Measurements from ENCODE around the gene GPR39.

Gene GPR39

DNA sequence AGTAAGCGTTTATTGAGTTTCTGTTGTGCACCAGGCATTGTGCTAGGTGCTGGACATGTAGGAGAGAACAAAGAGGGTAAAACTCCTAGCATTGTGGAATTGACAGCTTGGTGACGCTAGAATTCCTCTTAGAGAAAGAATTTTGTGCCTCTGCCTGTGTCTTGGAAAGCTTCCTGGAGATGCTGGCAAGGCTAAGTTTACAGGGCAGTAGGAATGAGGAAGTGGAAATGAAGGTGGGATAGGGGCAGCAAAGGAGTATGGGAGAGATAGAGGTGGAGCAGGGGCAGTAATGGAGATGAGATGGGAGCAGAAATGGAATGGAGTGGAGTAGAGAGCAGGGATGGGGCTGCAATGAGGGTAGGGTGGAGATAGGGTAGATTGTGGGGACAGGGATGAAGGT, 29.8 kb downstream of the GPR39 start:
- no peaks in the 10 kb centered on the region for H3K9me3 Mint-ChIP-seq
- no peak for DNase-seq
- H3K4me1 Mint-ChIP-seq, result no peaks in the 10 kb centered on the region
- H3K36me3 Mint-ChIP-seq, result no peaks in the 10 kb centered on the region
- no peaks in the 10 kb centered on the region for H3K27me3 Mint-ChIP-seq
- H3K27ac Mint-ChIP-seq, result no peak overlapping the region
- no peak overlapping the region for H3K4me3 Mint-ChIP-seq
- CTCF ChIA-PET, result no interaction called here

DNA sequence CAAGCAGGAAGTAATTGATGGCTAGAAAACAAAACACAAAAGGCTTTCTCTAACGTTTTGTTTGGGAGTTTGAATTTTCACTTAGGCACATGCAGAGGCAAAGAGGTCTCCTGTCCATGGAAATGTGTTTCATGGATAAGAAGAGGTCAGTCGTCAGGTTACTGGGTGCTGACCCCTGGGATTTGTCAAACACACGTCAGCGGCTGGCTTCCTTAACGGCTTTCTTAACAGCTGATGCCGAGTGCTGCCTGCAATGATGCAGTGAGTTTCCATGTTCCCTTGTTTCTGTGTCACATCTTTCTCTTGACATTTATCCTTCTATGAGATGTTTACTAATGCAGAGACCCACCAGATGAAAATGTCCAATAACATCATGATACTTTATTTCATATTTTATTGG, 31.7 kb downstream of the GPR39 start:
- Mint-ChIP-seq H3K4me3 (no peak overlapping the region), H3K27me3 (no peaks in the 10 kb centered on the region), H3K9me3 (peaks cover 2% of the 10 kb centered on the region), H3K4me1 (no peaks in the 10 kb centered on the region), H3K27ac (no peak overlapping the region), H3K36me3 (no peaks in the 10 kb centered on the region)
- CTCF ChIA-PET, result no interaction called here
- DNase-seq, result no peak

DNA sequence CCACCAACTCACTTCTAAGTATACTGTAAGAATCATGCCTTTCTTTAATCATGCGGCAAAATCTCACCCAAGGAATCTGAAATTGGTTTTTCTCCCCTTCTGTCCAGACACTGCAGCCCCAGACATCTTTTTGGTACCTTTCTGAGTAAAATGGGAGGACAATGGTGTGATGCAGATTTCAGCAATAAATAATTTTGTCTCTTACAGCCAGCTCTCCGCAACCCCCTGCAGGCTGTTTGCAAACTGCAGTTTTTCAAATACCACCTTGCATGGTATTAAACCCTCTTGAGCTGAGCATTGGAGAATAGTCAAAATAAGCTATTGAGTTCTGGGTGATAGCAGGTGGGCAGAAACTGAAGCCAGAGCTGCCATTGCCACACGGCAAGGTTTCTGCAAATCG, 32.2 kb downstream of the GPR39 start:
- Mint-ChIP-seq H3K9me3 (peaks cover 2% of the 10 kb centered on the region), H3K4me1 (no peaks in the 10 kb centered on the region), H3K36me3 (no peaks in the 10 kb centered on the region), H3K27ac (no peak overlapping the region), H3K27me3 (no peaks in the 10 kb centered on the region), H3K4me3 (no peak overlapping the region)
- CTCF ChIA-PET, result no interaction called here
- no peak for DNase-seq

GRCh38 chr2:132449868-132450267, 33.3 kb downstream of the GPR39 start:
- H3K9me3 Mint-ChIP-seq, result peaks cover 5% of the 10 kb centered on the region
- H3K36me3 Mint-ChIP-seq, result no peaks in the 10 kb centered on the region
- H3K4me1 Mint-ChIP-seq, result no peaks in the 10 kb centered on the region
- H3K27me3 Mint-ChIP-seq, result no peaks in the 10 kb centered on the region
- no peak for DNase-seq
- no peak overlapping the region for H3K4me3 Mint-ChIP-seq
- H3K27ac Mint-ChIP-seq, result no peak overlapping the region
- CTCF ChIA-PET, result no interaction called here

DNA sequence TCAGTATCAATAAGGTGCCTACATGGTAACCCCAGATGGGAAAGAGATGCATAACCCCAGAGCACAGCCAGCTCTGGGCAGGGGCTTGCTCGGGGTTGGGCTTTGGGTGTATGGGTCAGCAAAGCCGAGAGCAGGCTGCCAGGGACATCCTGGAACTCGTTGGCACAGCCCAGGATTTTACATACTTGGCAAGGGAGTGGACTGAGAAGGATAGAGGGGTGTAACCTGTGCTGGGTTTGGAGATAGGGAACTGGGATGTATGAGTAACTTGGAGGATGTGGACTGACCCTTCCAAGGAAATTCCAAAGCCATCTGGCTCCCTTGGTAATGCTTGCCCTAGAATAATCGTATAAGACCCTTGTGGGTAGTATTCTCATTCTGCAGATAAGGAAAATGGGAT, 44.2 kb downstream of the GPR39 start:
- H3K4me1 Mint-ChIP-seq, result no peaks in the 10 kb centered on the region
- CTCF ChIA-PET, result no interaction called here
- H3K27me3 Mint-ChIP-seq, result no peaks in the 10 kb centered on the region
- no peaks in the 10 kb centered on the region for H3K36me3 Mint-ChIP-seq
- no peak overlapping the region for H3K4me3 Mint-ChIP-seq
- H3K27ac Mint-ChIP-seq, result no peak overlapping the region
- DNase-seq, result no peak
- peaks cover 21% of the 10 kb centered on the region for H3K9me3 Mint-ChIP-seq

DNA sequence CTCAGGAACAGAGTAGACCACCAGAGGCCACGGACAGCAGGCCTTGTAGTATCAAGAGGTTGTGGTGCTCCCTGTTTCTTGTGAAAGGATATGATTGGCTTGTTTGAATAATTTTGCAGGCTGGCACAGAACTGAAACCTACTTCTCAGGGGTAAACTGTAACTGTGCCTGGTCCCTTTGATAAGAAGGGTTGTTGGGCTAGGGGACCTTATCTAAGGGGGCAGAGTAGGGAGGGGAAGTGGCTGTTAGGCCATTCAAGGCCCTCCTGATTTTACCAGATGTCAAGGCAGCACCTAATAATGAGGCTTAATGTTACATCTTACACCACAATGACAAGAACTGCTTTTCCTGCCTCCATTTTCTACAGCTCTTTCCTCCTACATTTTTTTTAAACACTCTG, 45.6 kb downstream of the GPR39 start:
- DNase-seq, result no peak
- H3K9me3 Mint-ChIP-seq, result peaks cover 23% of the 10 kb centered on the region
- H3K4me3 Mint-ChIP-seq, result no peak overlapping the region
- H3K4me1 Mint-ChIP-seq, result no peaks in the 10 kb centered on the region
- no peaks in the 10 kb centered on the region for H3K36me3 Mint-ChIP-seq
- CTCF ChIA-PET, result no interaction called here
- H3K27me3 Mint-ChIP-seq, result no peaks in the 10 kb centered on the region
- no peak overlapping the region for H3K27ac Mint-ChIP-seq

- CTCF ChIA-PET, result no interaction called here
- DNase-seq, result no peak
These were observed 47.1 kb downstream of the GPR39 start for GRCh38 chr2:132463719-132464118.

GRCh38 chr2:132465917-132466316, 49.3 kb downstream of the GPR39 start:
- Mint-ChIP-seq H3K36me3 (no peaks in the 10 kb centered on the region), H3K4me3 (no peak overlapping the region), H3K4me1 (no peaks in the 10 kb centered on the region), H3K9me3 (peaks cover 25% of the 10 kb centered on the region), H3K27me3 (no peaks in the 10 kb centered on the region), H3K27ac (no peak overlapping the region)
- CTCF ChIA-PET, result no interaction called here
- DNase-seq, result no peak

More at GRCh38 chr2:132463719-132464118, 47.1 kb downstream of the GPR39 start:
- Mint-ChIP-seq H3K36me3 (no peaks in the 10 kb centered on the region), H3K4me3 (no peak overlapping the region), H3K27me3 (no peaks in the 10 kb centered on the region), H3K27ac (no peak overlapping the region), H3K9me3 (peaks cover 24% of the 10 kb centered on the region), H3K4me1 (no peaks in the 10 kb centered on the region)

DNA sequence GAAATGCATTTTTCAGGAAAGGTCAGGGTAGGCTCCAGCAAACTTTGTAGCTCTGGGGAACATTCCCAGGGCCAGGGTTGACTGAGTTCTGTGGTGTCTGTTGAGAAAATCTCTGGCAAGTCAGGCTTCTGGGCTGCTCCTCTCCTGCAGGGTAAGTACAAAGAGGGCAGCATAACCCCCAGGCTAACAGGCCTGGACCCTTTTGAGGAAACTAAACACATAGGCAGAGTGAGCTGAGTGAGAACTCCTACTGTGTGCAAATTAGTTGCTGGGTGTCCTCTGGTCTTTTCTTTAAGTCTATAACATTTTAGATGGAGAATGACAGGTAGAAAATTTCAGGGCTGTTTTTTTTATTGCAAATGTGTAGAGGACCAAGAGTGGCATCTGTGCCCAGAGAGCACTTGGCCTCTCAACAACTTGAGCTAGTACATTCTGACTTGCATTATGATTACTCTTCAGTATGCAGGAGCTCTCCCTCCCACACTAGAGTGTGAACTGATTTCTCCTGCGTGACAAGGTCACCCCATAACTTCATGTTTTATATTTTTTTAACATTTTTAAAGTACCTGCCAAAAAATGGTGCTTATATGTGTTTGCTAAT, 49.9 kb downstream of the GPR39 start:
- Mint-ChIP-seq H3K4me3 (no peak overlapping the region), H3K4me1 (no peaks in the 10 kb centered on the region), H3K27me3 (no peaks in the 10 kb centered on the region), H3K27ac (no peak overlapping the region), H3K9me3 (peaks cover 27% of the 10 kb centered on the region), H3K36me3 (no peaks in the 10 kb centered on the region)
- DNase-seq, result no peak
- CTCF ChIA-PET, result no interaction called here

DNA sequence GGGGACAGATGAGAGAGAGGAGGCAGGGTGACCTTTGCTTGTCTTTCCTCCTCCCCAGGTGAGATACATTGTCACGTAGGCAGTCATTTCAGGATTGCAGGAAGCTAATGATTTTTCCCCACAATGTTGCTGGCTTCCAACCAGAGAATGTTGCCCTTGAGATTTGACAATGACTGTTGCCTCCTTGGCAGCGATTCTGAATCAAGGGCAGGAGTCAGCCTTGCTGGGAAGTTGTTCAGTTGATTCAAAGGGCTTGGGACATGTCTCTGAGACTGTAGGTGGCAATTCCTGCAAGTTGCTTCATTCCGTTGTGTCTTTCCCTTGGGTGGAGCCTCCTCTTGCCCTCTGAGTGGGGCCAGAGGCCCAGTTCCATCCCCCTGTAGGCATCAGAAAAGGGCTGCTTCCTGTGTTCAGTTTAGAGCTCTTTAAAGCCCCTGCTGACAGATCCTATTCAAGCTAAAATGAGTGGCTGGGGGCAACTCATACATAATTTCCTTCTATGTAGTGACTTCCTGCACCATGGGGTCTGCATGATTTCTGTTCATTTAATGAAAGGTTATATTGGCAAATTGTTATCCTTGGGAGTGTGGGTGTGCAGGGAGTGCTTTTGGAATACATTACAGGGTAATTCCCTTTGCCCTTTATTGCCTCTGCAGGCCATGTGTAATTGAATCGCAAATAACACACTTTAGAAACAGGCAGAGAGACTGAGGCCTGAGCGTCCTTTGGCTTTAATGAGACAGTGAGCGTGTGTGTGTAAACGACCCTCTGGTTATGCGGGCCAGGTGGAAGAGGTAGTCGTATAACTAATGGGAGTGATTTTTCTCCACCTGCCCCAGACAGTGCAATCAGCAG, 52.4 kb downstream of the GPR39 start:
- no peaks in the 10 kb centered on the region for H3K27me3 Mint-ChIP-seq
- H3K36me3 Mint-ChIP-seq, result no peaks in the 10 kb centered on the region
- DNase-seq, result no peak
- peaks cover 17% of the 10 kb centered on the region for H3K9me3 Mint-ChIP-seq
- H3K4me1 Mint-ChIP-seq, result no peaks in the 10 kb centered on the region
- CTCF ChIA-PET, result no interaction called here
- no peak overlapping the region for H3K27ac Mint-ChIP-seq
- no peak overlapping the region for H3K4me3 Mint-ChIP-seq

DNA sequence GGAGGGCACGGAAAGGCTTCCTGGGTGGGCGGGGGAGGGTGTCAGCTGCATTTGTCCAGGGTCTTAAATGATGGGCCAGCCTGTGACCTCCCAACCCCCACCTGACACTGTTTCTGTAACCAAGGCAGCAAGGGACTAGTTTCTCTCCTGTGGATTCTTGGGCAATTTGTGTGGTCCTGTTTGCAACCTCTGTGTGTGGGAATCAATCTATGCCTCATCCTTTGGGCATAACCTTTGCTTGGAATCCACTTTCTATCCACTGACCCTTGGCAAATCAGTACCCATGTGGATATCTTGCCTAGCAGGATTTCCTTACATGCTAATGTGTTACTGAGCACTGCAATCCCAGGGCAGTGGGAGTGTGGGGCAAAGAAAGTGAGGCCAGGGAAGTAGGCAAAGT, 54.1 kb downstream of the GPR39 start:
- H3K27me3 Mint-ChIP-seq, result no peaks in the 10 kb centered on the region
- CTCF ChIA-PET, result no interaction called here
- no peaks in the 10 kb centered on the region for H3K36me3 Mint-ChIP-seq
- H3K27ac Mint-ChIP-seq, result no peak overlapping the region
- H3K4me1 Mint-ChIP-seq, result no peaks in the 10 kb centered on the region
- DNase-seq, result no peak
- no peak overlapping the region for H3K4me3 Mint-ChIP-seq
- peaks cover 11% of the 10 kb centered on the region for H3K9me3 Mint-ChIP-seq

DNA sequence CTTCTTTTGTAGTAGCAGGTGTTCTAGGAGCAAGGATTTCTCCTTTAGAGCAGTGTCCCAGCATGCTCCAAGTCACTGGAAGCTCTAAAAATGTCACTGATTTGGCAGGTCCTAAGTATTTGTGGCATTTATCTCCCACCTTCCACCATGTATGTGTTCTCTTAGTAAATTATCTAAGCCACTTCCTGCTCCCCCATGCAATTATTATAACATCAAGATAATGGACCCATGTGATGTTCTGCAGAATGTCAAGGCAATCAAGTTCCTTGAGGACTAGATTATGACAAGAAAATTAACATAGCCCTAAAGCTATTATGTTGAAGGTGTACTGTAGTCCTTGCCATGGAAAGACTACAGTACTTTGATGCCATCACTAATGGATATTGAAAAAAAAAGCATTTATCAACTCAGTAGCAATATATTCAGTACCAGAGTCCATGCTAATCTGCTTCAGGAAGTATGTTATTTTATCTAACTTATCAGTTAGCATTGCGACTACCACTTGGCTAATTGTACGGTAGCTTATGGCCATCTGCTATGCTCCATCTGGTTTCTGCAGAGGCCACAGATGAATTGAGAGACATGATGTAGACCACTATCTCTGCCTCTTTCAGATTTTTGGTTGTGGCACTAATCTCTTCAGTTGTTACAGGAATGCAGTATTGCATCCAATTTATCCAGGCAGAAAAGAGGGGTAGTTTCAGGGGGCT, 56.7 kb downstream of the GPR39 start:
- Mint-ChIP-seq H3K4me1 (no peaks in the 10 kb centered on the region), H3K27ac (no peak overlapping the region), H3K27me3 (no peaks in the 10 kb centered on the region), H3K9me3 (peaks cover 7% of the 10 kb centered on the region), H3K36me3 (no peaks in the 10 kb centered on the region), H3K4me3 (no peak overlapping the region)
- no peak for DNase-seq
- CTCF ChIA-PET, result no interaction called here

- Mint-ChIP-seq H3K36me3 (no peaks in the 10 kb centered on the region), H3K4me3 (no peak overlapping the region), H3K27me3 (no peaks in the 10 kb centered on the region), H3K27ac (no peak overlapping the region), H3K4me1 (no peaks in the 10 kb centered on the region), H3K9me3 (peaks cover 16% of the 10 kb centered on the region)
- no peak for DNase-seq
- CTCF ChIA-PET, result interaction anchor here (0.6 kb wide), 1 partner anchor 42 kb away, joined by 3 read pairs; no protein-coding TSS in a partner anchor
These were observed 59.0 kb downstream of the GPR39 start for GRCh38 chr2:132475615-132476014.

GRCh38 chr2:132477436-132477835, 60.8 kb downstream of the GPR39 start:
- H3K9me3 Mint-ChIP-seq, result peaks cover 13% of the 10 kb centered on the region
- H3K4me3 Mint-ChIP-seq, result no peak overlapping the region
- no peaks in the 10 kb centered on the region for H3K4me1 Mint-ChIP-seq
- CTCF ChIA-PET, result no interaction called here
- no peak for DNase-seq
- H3K36me3 Mint-ChIP-seq, result no peaks in the 10 kb centered on the region
- no peaks in the 10 kb centered on the region for H3K27me3 Mint-ChIP-seq
- H3K27ac Mint-ChIP-seq, result no peak overlapping the region

DNA sequence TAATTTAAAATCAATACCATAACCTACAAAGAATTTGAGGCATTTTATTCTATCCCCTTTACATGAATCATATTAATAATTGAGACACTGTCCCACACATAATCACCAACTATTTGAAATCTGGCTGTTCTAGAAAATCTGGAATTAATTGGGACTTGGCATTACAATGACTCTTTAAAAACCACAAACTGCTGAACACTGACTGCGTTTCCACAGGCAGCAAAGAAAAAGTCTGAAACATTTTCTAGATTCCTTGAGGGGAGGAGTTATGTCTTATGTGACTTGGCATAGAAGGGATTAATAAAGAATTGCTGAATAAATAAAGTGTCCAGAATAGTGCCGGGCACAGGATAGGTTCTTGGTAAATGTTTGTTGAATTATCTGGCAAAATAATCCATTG, 61.4 kb downstream of the GPR39 start:
- Mint-ChIP-seq H3K27me3 (no peaks in the 10 kb centered on the region), H3K36me3 (no peaks in the 10 kb centered on the region), H3K27ac (no peak overlapping the region), H3K4me3 (no peak overlapping the region), H3K4me1 (no peaks in the 10 kb centered on the region), H3K9me3 (peaks cover 13% of the 10 kb centered on the region)
- CTCF ChIA-PET, result no interaction called here
- DNase-seq, result no peak

Measured in activated naive CD4-positive, alpha-beta T cell treated with anti-CD3 and anti-CD28 coated beads, Interleukin-2, amount 10 ng/mL, durations not matched to agents 7 days and 5 days (primary cell).